Prostate gland (tissue), 2 donors: ENCODE measurements around the gene MYO1H.

Experiments
- CTCF ChIP-seq, 4 experiments: fragments of 200-600 bp in 2 of 4; fragments of 450-650 bp in 2 of 4; sonication (generic) in 2 of 4; IDR thresholded peaks; 1 replicate in 3 of 4; 2 replicates in 1 of 4; pipeline ENCODE4 v1.5.1; 2016 to 2019; ENCODE audit warnings: antibody characterized with exemption in 4 of 4, mild to moderate bottlenecking in 2 of 4, moderate library complexity in 2 of 4
- POLR2A ChIP-seq: fragments of 450-650 bp; IDR thresholded peaks from one replicate; pipeline ENCODE4 v1.6.1; 2016; ENCODE audit warnings: antibody characterized with exemption, mild to moderate bottlenecking
- POLR2AphosphoS5 ChIP-seq: sonication (generic); formaldehyde crosslinking; IDR thresholded peaks from one replicate; pipeline ENCODE4 v1.6.1; 2017; ENCODE audit warnings: antibody characterized with exemption

GRCh38 chr12:109495012-109495411, 147.3 kb downstream of the MYO1H start:
- TF ChIP-seq POLR2A (no peak), CTCF (IDR thresholded peaks at IDR 0.05) (no peak), POLR2AphosphoS5 (no peak)
